Measurements from ENCODE around the gene KCTD5.

Gene KCTD5

DNA sequence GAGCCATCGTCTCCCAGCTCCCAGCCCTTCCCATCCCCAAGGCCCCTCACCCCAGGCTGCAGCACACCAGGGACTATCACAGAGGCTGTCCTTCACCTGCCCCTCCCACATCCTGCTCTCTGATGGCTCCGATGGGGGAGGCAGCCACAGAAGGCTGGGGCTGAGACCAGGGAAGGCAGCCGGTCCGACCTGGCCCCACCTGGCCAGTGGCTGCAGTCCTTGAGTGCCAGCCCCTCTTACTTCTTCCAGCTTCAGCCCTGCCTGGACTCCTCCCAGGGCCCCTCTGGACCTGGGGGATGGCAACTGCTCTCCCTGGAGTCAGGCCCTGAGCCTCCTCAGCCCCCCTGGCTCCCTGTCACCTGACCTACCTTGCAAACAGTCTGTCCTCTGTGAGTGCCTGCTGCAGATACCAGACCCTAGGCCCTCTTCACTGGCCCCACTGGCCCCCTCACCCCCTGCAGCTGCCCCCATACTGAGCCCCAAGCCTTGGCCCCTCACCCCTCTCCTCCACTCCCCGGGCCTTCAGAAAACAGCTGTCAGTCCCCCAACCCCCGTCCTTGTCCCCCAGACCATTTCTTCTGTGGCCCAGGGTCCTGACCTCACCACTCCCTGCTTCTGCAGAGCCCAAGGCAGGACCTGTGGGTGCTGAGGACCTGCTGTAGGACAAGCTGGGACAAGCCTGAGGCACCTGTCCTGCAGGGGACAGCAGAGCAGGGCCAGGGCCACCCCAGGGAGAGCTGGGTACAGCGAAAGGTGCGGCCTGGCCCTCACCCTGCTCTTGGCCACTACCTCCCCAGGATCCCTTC lies 57.5 kb downstream of the KCTD5 start:
- Histone ChIP-seq H3K27me3 (ENCODE audit: insufficient read depth, low read length) (no peaks in the 10 kb centered on the region), H3K4me1 (ENCODE audit: insufficient read depth, low read length) (peaks cover 4% of the 10 kb centered on the region), H3K36me3 (ENCODE audit: insufficient read depth, low read length) (no peaks in the 10 kb centered on the region), H3K4me3 (ENCODE audit: low read length) (no peak overlapping the region), H3K9me3 (ENCODE audit: low read length) (no peaks in the 10 kb centered on the region), H2AFZ (ENCODE audit: low read depth, low read length) (no peak overlapping the region)

DNA sequence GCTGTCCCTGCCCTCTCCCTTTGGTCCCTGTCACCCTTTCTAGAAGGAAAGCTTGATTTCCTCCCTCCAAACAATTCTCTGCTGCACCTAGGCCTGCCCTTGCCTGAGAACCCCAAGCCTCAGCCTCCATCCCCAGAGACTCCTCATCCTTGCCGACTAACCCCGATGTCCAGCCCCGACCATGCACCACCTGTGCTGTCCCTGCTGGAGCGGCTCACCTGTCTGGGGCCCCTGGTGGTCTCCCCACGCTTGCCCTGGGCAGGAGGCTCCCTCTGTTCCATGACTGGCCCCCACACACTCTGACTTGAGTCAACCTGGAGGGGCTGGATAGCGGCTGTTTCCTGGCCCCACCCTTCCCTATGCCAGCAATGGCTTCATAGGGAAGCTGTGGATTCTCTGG lies 58.2 kb downstream of the KCTD5 start:
- no peaks in the 10 kb centered on the region for H3K36me3 ChIP-seq (ENCODE audit: insufficient read depth, low read length)
- H2AFZ ChIP-seq (ENCODE audit: low read depth, low read length): no peak overlapping the region
- no peak overlapping the region for H3K4me3 ChIP-seq (ENCODE audit: low read length)

DNA sequence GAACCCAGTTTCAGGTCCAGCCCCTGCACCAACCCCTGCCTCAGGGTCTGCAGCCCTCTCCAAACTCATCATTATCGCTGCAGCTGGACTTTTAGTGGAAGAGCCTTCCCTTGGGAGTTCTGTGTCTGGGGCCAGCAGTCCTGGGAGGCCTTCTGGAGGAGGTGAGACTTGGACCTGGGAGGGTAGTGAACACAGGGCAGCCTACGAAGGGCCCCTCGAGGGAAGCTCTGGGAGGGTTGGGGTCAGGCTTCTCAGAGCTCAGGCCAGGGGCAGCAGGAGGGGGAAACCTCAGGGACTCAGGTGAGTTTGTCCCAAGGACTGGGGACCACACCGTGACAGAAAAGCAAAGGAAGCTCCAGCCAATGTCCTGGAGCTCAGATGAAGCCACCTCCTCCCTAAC lies 58.8 kb downstream of the KCTD5 start:
- Histone ChIP-seq H3K36me3 (ENCODE audit: insufficient read depth, low read length) (no peaks in the 10 kb centered on the region), H3K27me3 (ENCODE audit: insufficient read depth, low read length) (no peaks in the 10 kb centered on the region)

More for the DNA sequence above, 58.2 kb downstream of the KCTD5 start:
- Histone ChIP-seq H3K9me3 (ENCODE audit: low read length) (no peaks in the 10 kb centered on the region), H3K4me1 (ENCODE audit: insufficient read depth, low read length) (peaks cover 4% of the 10 kb centered on the region), H3K27me3 (ENCODE audit: insufficient read depth, low read length) (no peaks in the 10 kb centered on the region)

DNA sequence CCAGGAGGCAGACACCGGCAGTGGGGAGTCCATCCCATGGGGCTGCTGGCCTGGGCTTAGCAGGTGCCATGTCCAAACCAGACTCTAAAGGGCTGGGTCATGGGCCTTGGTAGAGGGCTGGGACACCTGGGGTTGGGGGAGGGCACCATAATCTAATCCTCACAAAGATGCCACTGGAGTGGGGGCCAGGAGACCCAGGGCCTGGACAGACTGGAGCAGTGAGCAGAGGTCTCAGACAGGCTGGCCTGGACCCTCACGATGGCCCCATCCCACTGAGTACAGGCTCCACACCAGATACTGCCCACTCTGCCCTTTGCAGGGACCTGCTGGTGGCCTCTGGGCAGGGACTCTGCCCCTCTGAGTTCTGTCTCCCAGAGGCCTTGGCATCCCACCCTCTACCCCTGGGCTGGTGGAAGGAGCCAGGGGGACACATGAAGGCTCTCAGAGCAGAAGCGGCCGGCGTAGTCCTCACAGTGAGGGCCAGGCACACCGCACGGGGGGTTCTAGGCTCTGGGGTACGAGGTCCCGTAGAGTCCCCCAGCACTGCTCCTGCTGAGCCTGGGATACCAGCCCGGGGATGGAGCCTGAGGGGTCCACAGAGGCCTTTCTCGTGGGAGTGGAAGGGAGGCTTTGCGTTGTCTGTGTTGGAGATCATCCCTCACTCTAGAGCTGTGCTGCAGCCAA lies 60.1 kb downstream of the KCTD5 start:
- Histone ChIP-seq H3K27me3 (ENCODE audit: insufficient read depth, low read length) (no peaks in the 10 kb centered on the region), H3K36me3 (ENCODE audit: insufficient read depth, low read length) (no peaks in the 10 kb centered on the region), H3K4me1 (ENCODE audit: insufficient read depth, low read length) (peaks cover 4% of the 10 kb centered on the region), H3K9me3 (ENCODE audit: low read length) (no peaks in the 10 kb centered on the region), H3K4me3 (ENCODE audit: low read length) (no peak overlapping the region), H2AFZ (ENCODE audit: low read depth, low read length) (no peak overlapping the region)

More for the DNA sequence above, 58.8 kb downstream of the KCTD5 start:
- H3K4me3 ChIP-seq (ENCODE audit: low read length): no peak overlapping the region
- H2AFZ ChIP-seq (ENCODE audit: low read depth, low read length): no peak overlapping the region
- no peaks in the 10 kb centered on the region for H3K9me3 ChIP-seq (ENCODE audit: low read length)
- peaks cover 4% of the 10 kb centered on the region for H3K4me1 ChIP-seq (ENCODE audit: insufficient read depth, low read length)

DNA sequence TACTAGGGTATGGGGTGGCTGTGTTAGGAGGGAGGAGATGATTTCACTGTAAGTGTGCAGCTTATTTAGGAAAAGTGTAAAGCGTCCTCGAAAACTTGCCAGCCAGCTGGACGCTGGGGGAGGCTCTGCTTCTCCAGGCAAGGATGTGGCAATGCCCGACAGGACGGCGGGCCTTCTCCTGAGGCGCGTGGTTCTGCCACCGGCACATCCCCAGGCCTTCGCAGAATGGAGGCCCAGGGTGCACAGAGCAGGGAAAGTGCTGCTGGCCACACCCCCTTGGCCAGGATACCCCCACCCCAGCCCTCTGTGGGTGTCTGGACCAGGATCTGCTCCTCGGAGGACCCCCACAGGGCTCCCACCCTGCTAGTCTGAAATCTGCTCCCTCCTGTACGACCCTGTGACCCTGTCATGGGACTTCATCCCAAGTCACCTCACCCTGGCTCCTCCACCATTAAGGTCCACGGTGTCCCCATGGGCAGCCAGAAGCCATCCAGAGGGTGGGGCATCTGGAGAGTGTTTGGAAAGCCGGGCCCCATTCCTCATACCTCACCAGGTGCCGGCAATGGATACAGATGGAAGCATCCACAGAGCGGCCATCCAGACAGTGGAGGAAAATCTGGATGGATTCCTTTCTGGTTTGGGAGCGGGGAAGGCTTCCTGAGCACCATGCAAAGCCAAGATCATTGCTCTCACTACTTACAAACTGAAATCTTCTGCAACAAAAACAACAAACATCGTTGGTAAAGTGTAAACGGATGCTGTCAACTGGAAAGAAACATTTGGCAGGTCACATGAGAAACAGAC lies 60.9 kb downstream of the KCTD5 start:
- Histone ChIP-seq H3K27me3 (ENCODE audit: insufficient read depth, low read length) (no peaks in the 10 kb centered on the region), H3K4me1 (ENCODE audit: insufficient read depth, low read length) (peaks cover 4% of the 10 kb centered on the region), H3K9me3 (ENCODE audit: low read length) (no peaks in the 10 kb centered on the region), H2AFZ (ENCODE audit: low read depth, low read length) (no peak overlapping the region), H3K4me3 (ENCODE audit: low read length) (no peak overlapping the region), H3K36me3 (ENCODE audit: insufficient read depth, low read length) (no peaks in the 10 kb centered on the region)

DNA sequence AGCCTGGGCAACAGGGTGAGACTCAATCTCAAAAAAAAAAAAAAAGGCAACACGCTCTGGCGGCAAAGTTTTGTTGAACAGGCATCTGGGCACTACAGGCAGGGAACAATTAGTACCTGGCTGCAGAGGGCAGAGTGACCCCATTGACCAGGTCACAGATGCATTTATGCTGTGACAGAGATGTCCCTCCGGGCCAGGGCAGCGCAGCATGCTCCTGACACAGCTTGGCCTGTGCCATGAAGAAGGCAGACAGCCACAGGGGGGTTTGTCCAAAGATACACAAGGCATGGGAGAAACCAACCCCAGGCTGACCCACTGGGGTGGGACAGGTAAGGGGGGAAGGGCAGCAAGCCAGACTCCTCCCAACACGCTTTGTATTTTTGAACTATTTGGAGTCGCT lies 62.4 kb downstream of the KCTD5 start:
- H3K4me1 ChIP-seq (ENCODE audit: insufficient read depth, low read length): peaks cover 2% of the 10 kb centered on the region
- H3K4me3 ChIP-seq (ENCODE audit: low read length): no peak overlapping the region
- H2AFZ ChIP-seq (ENCODE audit: low read depth, low read length): no peak overlapping the region
- no peaks in the 10 kb centered on the region for H3K27me3 ChIP-seq (ENCODE audit: insufficient read depth, low read length)
- no peaks in the 10 kb centered on the region for H3K36me3 ChIP-seq (ENCODE audit: insufficient read depth, low read length)
- no peaks in the 10 kb centered on the region for H3K9me3 ChIP-seq (ENCODE audit: low read length)

DNA sequence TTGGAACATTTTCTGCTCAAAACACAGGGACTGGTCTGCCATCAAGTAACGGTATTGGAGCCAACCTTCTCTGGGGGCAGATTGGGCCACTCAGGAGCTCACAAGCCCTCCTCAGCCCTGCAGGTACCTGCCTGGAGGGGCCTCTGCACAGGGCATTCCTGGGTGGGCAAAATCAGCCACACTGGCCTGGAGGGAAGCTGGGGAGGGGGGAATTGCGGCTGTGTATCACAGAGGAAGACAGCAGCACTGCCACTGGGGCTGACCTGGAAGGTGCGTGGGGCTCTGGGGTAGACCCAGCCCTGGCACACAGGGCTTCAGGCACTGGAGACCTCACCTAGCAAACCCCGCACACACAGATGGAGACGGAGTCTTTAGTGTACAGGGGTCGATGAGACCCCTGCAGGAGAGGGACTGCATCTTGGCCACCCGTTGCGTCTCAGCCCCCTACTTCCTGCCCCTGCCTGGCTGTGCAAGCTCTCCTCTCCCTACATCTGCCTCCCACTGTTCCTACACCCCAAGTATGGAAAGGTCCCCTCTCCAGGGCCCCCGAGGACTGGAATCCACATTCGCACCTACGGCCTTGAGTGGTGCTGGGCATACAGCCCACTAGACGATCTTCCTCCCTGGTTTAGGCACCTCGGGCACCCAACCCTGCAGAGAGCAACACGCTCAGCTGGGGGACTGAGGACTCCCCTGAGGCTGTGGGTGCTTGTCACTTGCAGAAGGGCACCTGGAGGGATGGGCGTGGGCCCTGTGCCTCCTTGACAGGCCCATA lies 63.0 kb downstream of the KCTD5 start:
- no peaks in the 10 kb centered on the region for H3K9me3 ChIP-seq (ENCODE audit: low read length)
- no peaks in the 10 kb centered on the region for H3K4me1 ChIP-seq (ENCODE audit: insufficient read depth, low read length)
- no peaks in the 10 kb centered on the region for H3K27me3 ChIP-seq (ENCODE audit: insufficient read depth, low read length)
- no peaks in the 10 kb centered on the region for H3K36me3 ChIP-seq (ENCODE audit: insufficient read depth, low read length)
- H2AFZ ChIP-seq (ENCODE audit: low read depth, low read length): no peak overlapping the region
- H3K4me3 ChIP-seq (ENCODE audit: low read length): no peak overlapping the region

DNA sequence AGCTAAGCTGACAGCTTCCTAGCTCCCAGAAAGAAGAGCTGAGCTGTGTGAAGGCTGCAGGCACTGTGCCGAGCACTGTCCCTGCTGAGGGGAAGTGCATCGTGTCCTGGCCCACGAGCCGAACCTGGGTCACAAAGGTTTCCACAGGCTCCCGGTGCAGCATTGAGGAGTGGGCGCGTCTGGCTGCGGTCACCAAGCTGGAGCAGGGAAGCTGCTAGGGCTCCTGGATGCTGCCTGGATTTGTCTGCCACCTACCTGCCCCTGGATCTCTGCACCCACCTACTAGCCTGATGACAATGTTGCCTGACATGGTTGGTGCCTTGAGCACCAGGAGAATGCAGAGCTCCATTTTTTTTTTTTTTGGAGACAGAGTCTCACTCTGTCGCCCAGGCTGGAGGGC lies 63.6 kb downstream of the KCTD5 start:
- H3K36me3 ChIP-seq (ENCODE audit: insufficient read depth, low read length): no peaks in the 10 kb centered on the region
- no peaks in the 10 kb centered on the region for H3K27me3 ChIP-seq (ENCODE audit: insufficient read depth, low read length)
- H3K9me3 ChIP-seq (ENCODE audit: low read length): no peaks in the 10 kb centered on the region
- no peak overlapping the region for H3K4me3 ChIP-seq (ENCODE audit: low read length)
- H3K4me1 ChIP-seq (ENCODE audit: insufficient read depth, low read length): peaks cover 5% of the 10 kb centered on the region
- no peak overlapping the region for H2AFZ ChIP-seq (ENCODE audit: low read depth, low read length)

DNA sequence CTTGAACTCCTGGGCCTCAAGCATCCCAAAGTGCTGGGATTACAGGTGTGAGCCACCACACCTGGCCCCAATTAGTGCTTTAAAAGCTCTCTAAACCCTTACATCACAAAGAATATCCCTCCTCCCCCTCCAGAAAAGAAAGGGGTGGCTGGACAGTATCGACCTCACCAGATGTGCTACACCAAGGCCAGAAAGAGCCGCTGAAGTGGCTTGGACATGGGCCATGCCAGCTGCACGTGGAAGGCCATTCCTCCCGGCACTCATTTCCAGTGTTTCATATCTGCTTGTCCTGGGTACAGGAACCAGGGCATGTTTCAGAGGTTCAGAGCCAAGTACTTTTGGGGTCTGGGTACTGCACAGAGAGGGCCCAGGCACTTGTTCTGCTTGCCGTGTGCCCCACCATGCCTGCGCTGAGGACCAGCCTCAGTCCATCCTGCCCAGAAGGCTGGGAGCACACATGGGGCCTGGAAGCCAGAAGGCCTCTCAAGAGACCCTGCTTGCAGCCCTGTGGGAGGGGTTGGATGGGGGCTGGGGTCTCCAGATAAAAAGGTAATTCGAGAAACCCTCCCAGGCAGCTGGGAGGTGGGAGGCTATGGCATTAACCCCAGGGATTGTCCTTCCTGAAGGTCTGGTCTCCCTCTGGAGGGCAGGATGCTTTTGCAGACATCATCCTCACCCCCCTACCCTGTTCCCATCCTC lies 66.6 kb downstream of the KCTD5 start:
- H3K4me3 ChIP-seq (ENCODE audit: low read length): no peak overlapping the region

DNA sequence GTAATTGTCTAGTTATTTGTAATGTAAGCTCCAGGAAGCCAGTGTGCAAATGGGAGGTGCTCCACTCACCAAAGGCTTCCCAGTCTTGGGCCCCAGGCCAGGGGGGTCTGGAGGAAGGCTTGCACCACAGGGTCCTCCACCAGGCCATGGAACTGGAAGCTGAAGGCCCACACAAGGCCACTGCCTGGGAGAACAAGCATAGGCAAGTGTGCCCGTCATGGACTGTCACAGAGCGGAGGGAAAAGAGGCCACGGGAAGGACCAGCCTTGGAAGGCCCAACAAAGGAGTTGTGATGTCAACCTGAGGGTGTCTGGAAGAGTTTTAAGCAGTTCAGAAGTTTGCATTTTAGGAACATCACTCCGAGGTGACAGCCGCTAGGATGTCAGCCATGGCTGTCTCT lies 67.2 kb downstream of the KCTD5 start:
- peaks cover 20% of the 10 kb centered on the region for H3K4me1 ChIP-seq (ENCODE audit: insufficient read depth, low read length)

More for the DNA sequence above, 66.6 kb downstream of the KCTD5 start:
- H3K4me1 ChIP-seq (ENCODE audit: insufficient read depth, low read length): peaks cover 15% of the 10 kb centered on the region
- no peak overlapping the region for H2AFZ ChIP-seq (ENCODE audit: low read depth, low read length)
- H3K36me3 ChIP-seq (ENCODE audit: insufficient read depth, low read length): no peaks in the 10 kb centered on the region
- no peaks in the 10 kb centered on the region for H3K9me3 ChIP-seq (ENCODE audit: low read length)
- no peaks in the 10 kb centered on the region for H3K27me3 ChIP-seq (ENCODE audit: insufficient read depth, low read length)

DNA sequence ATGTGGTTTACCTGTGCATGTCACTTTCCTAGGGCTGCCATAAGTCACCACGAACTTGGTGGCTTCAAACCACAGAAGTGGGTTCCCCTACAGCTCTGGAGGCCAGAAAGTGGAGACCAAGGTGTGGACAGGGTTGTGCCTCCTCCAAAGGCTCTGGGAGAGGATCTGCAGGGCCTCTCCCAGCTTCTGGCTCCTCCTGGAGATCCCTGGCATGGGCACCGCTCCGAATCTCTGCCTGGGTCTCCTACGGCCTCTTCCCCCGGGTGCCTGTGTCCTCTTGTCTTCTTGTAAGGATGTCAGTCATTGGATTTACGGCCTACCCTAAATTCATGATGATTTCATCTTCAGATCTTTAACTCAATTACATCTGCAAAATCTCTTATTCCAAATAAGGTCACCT lies 67.6 kb downstream of the KCTD5 start:
- peaks cover 24% of the 10 kb centered on the region for H3K4me1 ChIP-seq (ENCODE audit: insufficient read depth, low read length)
- H3K4me3 ChIP-seq (ENCODE audit: low read length): no peak overlapping the region
- H3K27me3 ChIP-seq (ENCODE audit: insufficient read depth, low read length): no peaks in the 10 kb centered on the region
- no peak overlapping the region for H2AFZ ChIP-seq (ENCODE audit: low read depth, low read length)
- no peaks in the 10 kb centered on the region for H3K9me3 ChIP-seq (ENCODE audit: low read length)
- peaks cover 4% of the 10 kb centered on the region for H3K36me3 ChIP-seq (ENCODE audit: insufficient read depth, low read length)

More for the DNA sequence above, 67.2 kb downstream of the KCTD5 start:
- Histone ChIP-seq H3K27me3 (ENCODE audit: insufficient read depth, low read length) (no peaks in the 10 kb centered on the region), H2AFZ (ENCODE audit: low read depth, low read length) (no peak overlapping the region), H3K36me3 (ENCODE audit: insufficient read depth, low read length) (no peaks in the 10 kb centered on the region), H3K9me3 (ENCODE audit: low read length) (no peaks in the 10 kb centered on the region), H3K4me3 (ENCODE audit: low read length) (no peak overlapping the region)

DNA sequence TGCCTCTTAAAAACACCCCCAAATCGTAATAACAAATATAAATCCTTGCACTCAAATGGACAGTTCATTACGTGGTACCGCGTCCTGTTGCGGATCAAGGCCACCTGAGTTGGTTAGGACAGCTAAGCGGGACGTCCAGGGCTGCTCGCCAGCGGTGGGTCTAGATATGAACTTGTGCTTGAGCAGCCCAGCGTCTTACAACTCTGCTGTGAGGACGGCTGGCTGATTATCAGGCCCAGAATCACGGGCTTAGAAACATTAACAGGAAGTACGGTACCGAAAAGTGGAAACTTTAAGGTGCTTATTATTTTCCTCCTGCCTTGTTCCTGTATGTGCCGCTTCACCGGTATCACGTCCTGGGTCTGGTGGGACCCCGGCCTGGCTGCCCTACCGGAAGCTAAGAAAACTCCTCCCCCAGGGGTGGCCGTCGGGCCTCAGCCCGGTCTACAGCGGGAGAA lies 69.3 kb downstream of the KCTD5 start:
- no peaks in the 10 kb centered on the region for H3K9me3 ChIP-seq (ENCODE audit: low read length)
- peaks cover 19% of the 10 kb centered on the region for H3K36me3 ChIP-seq (ENCODE audit: insufficient read depth, low read length)
- no peaks in the 10 kb centered on the region for H3K27me3 ChIP-seq (ENCODE audit: insufficient read depth, low read length)
- H2AFZ ChIP-seq (ENCODE audit: low read depth, low read length): peak overlapping the region; percentile 43
- H3K4me1 ChIP-seq (ENCODE audit: insufficient read depth, low read length): peaks cover 28% of the 10 kb centered on the region
- peak overlapping the region; percentile 74 for H3K4me3 ChIP-seq (ENCODE audit: low read length)
